ENCODE results near the gene FES.
A peak's percentile ranks its signal among the peaks of the same experiment; 100 is the strongest.

FES gene

GRCh38 chr15:90877315-90877714 lies 7.0 kb upstream of the FES start:
- no peak for DNase-seq

- DNase-seq = no peak
These were observed 6.3 kb upstream of the FES start for GRCh38 chr15:90877996-90878395.

GRCh38 chr15:90878660-90879059 lies 5.6 kb upstream of the FES start:
- no peak for DNase-seq

GRCh38 chr15:90879730-90880366 lies 4.5 kb upstream of the FES start:
- DNase-seq = no peak

GRCh38 chr15:90880381-90881145 lies 3.7 kb upstream of the FES start:
- no peak for DNase-seq

- no peak for DNase-seq
These were observed 2.9 kb upstream of the FES start for GRCh38 chr15:90881181-90881977.

GRCh38 chr15:90881978-90882721 lies 2.2 kb upstream of the FES start:
- no peak for DNase-seq

- no peak for DNase-seq
These were observed 1.4 kb upstream of the FES start for GRCh38 chr15:90882781-90883525.

- no peak for DNase-seq
These were observed 753 bp upstream of the FES start for GRCh38 chr15:90883526-90883975.

- no peak for DNase-seq
These were observed 571 bp downstream of the FES start for GRCh38 chr15:90884719-90885431.

GRCh38 chr15:90885432-90886290 lies 1.4 kb downstream of the FES start:
- peak; percentile 53 for DNase-seq

- DNase-seq = no peak
These were observed 1.9 kb downstream of the FES start for GRCh38 chr15:90886291-90886614.

- DNase-seq = no peak
These were observed 2.8 kb downstream of the FES start for GRCh38 chr15:90887037-90887481.

- no peak for DNase-seq
These were observed 5.0 kb downstream of the FES start for GRCh38 chr15:90889313-90889730.

- no peak for DNase-seq
These were observed 5.6 kb downstream of the FES start for GRCh38 chr15:90889736-90890456.

GRCh38 chr15:90890839-90891238 lies 6.5 kb downstream of the FES start:
- DNase-seq = no peak

GRCh38 chr15:90891346-90891949 lies 7.1 kb downstream of the FES start:
- no peak for DNase-seq

GRCh38 chr15:90892023-90892422 lies 7.7 kb downstream of the FES start:
- no peak for DNase-seq

- DNase-seq = no peak
These were observed 8.3 kb downstream of the FES start for GRCh38 chr15:90892498-90893174.
